SK-N-SH treated with all-trans-retinoic acid at 6 μM for 48 hours (cell line): ENCODE measurements around the gene KSR2.

Experiments
- ATAC-seq: fragments of 200-7000 bp; cut with Tn5 transposase; 3 replicates; pipeline ENCODE4 v1.9.1; 2020; ENCODE audit warnings: mild to moderate bottlenecking, moderate library complexity
- ARNTL ChIP-seq: fragments of 450-650 bp; formaldehyde crosslinking; IDR thresholded peaks from 2 replicates; pipeline ENCODE4 v1.5.0; 2020; ENCODE audit warnings: low read depth, mild to moderate bottlenecking, moderate library complexity, borderline replicate concordance
- BACH2 ChIP-seq: fragments of 250-450 bp; sonication (Bioruptor Pico); IDR thresholded peaks from 2 replicates; pipeline ENCODE4 v1.9.0; 2021; ENCODE audit warnings: mild to moderate bottlenecking, borderline replicate concordance
- CSDC2 ChIP-seq: fragments of 250-450 bp; sonication (Bioruptor Pico); IDR thresholded peaks from 2 replicates; pipeline ENCODE4 v1.5.0; 2020; ENCODE audit warnings: mild to moderate bottlenecking, moderate library complexity
- ESRRG ChIP-seq: fragments of 250-450 bp; sonication (Bioruptor Pico); IDR thresholded peaks from 2 replicates; pipeline ENCODE4 v1.6.1; 2021; ENCODE audit warnings: mild to moderate bottlenecking
- GLIS3 ChIP-seq: fragments of 250-450 bp; sonication (Bioruptor Pico); IDR thresholded peaks from 2 replicates; pipeline ENCODE4 v1.5.0; 2020; ENCODE audit warnings: mild to moderate bottlenecking, moderate library complexity
- ISL1 ChIP-seq: fragments of 250-450 bp; sonication (Bioruptor Pico); IDR thresholded peaks from 2 replicates; pipeline ENCODE4 v2.1.2; 2022; ENCODE audit warnings: mild to moderate bottlenecking, moderate library complexity
- OSR1 ChIP-seq: fragments of 250-450 bp; sonication (Bioruptor Pico); IDR thresholded peaks from 2 replicates; pipeline ENCODE4 v1.8.0; 2022; ENCODE audit warnings: moderate library complexity, mild to moderate bottlenecking, inconsistent platforms
- PPARA ChIP-seq: fragments of 250-450 bp; sonication (Bioruptor Pico); IDR thresholded peaks from 2 replicates; pipeline ENCODE4 v1.5.0; 2020; ENCODE audit warnings: mild to moderate bottlenecking, borderline replicate concordance
- RARB ChIP-seq: fragments of 250-450 bp; sonication (Bioruptor Pico); IDR thresholded peaks from 2 replicates; pipeline ENCODE4 v1.8.0; 2021; ENCODE audit warnings: mild to moderate bottlenecking, moderate library complexity
- SNAI2 ChIP-seq: fragments of 250-450 bp; sonication (Bioruptor Pico); IDR thresholded peaks from 2 replicates; pipeline ENCODE4 v1.5.0; 2020; ENCODE audit warnings: mild to moderate bottlenecking, moderate library complexity
- TCF4 ChIP-seq: fragments of 250-450 bp; sonication (Bioruptor Pico); IDR thresholded peaks from 2 replicates; pipeline ENCODE4 v1.8.0; 2021; ENCODE audit warnings: mild to moderate bottlenecking, moderate library complexity, borderline replicate concordance
- TOX ChIP-seq: fragments of 250-450 bp; sonication (Bioruptor Pico); IDR thresholded peaks from 2 replicates; pipeline ENCODE4 v1.8.0; 2021; ENCODE audit warnings: mild to moderate bottlenecking, moderate library complexity, borderline replicate concordance
- ZFP3 ChIP-seq: fragments of 250-450 bp; sonication (Bioruptor Pico); IDR thresholded peaks from 2 replicates; pipeline ENCODE4 v1.5.0; 2020; ENCODE audit warnings: mild to moderate bottlenecking, moderate library complexity
- ZNF70 ChIP-seq: fragments of 450-650 bp; formaldehyde crosslinking; IDR thresholded peaks from 2 replicates; pipeline ENCODE4 v1.5.0; 2020; ENCODE audit warnings: mild to moderate bottlenecking, moderate library complexity
- ZNF8 ChIP-seq: fragments of 450-650 bp; formaldehyde crosslinking; IDR thresholded peaks from 2 replicates; pipeline ENCODE4 v1.5.0; 2020; ENCODE audit warnings: mild to moderate bottlenecking, moderate library complexity
- TF ChIP-seq, protein P1 (sequence below): fragments of 250-450 bp; sonication (Bioruptor Pico); IDR thresholded peaks from 2 replicates; pipeline ENCODE4 v1.8.0; 2021; ENCODE audit warnings: low read depth, mild to moderate bottlenecking, moderate library complexity, borderline replicate concordance
- TF ChIP-seq, protein P2 (sequence below): fragments of 250-450 bp; sonication (Bioruptor Pico); IDR thresholded peaks from 2 replicates; pipeline ENCODE4 v1.5.1; 2020; ENCODE audit warnings: low read depth, mild to moderate bottlenecking, moderate library complexity
- TF ChIP-seq, protein P3 (sequence below): fragments of 250-450 bp; sonication (Bioruptor Pico); IDR thresholded peaks from 2 replicates; pipeline ENCODE4 v1.5.0; 2020; ENCODE audit warnings: mild to moderate bottlenecking, moderate library complexity
- TF ChIP-seq, protein P4 (sequence below): fragments of 250-450 bp; sonication (Bioruptor Pico); IDR thresholded peaks from 2 replicates; pipeline ENCODE4 v1.5.1; 2021; ENCODE audit warnings: mild to moderate bottlenecking, moderate library complexity
- TF ChIP-seq, protein P5 (sequence below): fragments of 250-450 bp; sonication (Bioruptor Pico); IDR thresholded peaks from 2 replicates; pipeline ENCODE4 v1.8.0; 2020; ENCODE audit warnings: mild to moderate bottlenecking, moderate library complexity, borderline replicate concordance

The KSR2 gene

DNA sequence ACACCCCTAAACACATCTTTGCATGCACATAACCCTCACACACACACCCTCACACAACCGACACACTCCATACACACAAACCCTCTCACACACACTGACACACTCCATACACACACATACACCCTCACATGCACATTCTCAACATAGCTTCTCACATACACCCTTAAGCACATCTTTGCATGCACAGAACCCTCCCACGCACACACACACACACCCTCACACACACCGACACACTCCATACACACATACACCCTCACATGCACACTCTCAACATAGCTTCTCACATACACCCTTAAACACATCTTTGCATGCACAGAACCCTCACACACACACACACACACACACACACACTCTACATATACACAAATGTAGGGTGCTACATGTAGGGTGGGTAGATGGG lies 534.9 kb downstream of the KSR2 start:
- no peak for ATAC-seq
- TF ChIP-seq, protein P1, sequence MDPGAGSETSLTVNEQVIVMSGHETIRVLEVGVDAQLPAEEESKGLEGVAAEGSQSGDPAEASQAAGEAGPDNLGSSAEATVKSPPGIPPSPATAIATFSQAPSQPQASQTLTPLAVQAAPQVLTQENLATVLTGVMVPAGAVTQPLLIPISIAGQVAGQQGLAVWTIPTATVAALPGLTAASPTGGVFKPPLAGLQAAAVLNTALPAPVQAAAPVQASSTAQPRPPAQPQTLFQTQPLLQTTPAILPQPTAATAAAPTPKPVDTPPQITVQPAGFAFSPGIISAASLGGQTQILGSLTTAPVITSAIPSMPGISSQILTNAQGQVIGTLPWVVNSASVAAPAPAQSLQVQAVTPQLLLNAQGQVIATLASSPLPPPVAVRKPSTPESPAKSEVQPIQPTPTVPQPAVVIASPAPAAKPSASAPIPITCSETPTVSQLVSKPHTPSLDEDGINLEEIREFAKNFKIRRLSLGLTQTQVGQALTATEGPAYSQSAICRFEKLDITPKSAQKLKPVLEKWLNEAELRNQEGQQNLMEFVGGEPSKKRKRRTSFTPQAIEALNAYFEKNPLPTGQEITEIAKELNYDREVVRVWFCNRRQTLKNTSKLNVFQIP (CRISPR knock-in tag) = no peak
- no peak for TF ChIP-seq TCF4 (CRISPR knock-in tag)
- no peak for TF ChIP-seq ZNF8 (CRISPR knock-in tag)
- no peak for TF ChIP-seq ISL1 (CRISPR knock-in tag)
- TF ChIP-seq, protein P2, sequence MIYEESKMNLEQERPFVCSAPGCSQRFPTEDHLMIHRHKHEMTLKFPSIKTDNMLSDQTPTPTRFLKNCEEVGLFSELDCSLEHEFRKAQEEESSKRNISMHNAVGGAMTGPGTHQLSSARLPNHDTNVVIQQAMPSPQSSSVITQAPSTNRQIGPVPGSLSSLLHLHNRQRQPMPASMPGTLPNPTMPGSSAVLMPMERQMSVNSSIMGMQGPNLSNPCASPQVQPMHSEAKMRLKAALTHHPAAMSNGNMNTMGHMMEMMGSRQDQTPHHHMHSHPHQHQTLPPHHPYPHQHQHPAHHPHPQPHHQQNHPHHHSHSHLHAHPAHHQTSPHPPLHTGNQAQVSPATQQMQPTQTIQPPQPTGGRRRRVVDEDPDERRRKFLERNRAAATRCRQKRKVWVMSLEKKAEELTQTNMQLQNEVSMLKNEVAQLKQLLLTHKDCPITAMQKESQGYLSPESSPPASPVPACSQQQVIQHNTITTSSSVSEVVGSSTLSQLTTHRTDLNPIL (CRISPR knock-in tag) = no peak
- TF ChIP-seq, protein P3, sequence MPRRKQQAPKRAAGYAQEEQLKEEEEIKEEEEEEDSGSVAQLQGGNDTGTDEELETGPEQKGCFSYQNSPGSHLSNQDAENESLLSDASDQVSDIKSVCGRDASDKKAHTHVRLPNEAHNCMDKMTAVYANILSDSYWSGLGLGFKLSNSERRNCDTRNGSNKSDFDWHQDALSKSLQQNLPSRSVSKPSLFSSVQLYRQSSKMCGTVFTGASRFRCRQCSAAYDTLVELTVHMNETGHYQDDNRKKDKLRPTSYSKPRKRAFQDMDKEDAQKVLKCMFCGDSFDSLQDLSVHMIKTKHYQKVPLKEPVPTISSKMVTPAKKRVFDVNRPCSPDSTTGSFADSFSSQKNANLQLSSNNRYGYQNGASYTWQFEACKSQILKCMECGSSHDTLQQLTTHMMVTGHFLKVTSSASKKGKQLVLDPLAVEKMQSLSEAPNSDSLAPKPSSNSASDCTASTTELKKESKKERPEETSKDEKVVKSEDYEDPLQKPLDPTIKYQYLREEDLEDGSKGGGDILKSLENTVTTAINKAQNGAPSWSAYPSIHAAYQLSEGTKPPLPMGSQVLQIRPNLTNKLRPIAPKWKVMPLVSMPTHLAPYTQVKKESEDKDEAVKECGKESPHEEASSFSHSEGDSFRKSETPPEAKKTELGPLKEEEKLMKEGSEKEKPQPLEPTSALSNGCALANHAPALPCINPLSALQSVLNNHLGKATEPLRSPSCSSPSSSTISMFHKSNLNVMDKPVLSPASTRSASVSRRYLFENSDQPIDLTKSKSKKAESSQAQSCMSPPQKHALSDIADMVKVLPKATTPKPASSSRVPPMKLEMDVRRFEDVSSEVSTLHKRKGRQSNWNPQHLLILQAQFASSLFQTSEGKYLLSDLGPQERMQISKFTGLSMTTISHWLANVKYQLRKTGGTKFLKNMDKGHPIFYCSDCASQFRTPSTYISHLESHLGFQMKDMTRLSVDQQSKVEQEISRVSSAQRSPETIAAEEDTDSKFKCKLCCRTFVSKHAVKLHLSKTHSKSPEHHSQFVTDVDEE = no peak
- TF ChIP-seq ARNTL = no peak

DNA sequence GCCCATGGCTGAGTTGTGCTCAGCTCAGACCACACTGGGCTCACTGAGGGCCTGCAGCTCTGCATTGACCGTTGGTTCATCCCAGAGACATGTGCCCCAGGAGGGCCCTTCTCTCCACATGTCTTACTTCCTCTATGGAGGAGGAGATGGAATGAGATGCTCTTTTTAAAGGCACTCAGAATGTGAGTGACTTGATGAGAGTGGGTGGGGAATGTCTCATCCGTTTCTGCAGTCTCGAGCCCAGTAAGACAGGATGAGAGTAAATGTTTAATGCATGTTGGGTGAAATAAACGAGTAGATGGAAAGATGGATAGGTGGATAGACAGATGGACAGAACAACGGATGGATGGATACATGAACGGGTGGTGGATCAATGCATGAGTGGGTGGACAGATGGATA lies 538.5 kb downstream of the KSR2 start:
- no peak for ATAC-seq

More for the DNA sequence above, 538.5 kb downstream of the KSR2 start:
- TF ChIP-seq, protein P2 (CRISPR knock-in tag) = no peak
- TF ChIP-seq RARB (CRISPR knock-in tag) (no peak), ZFP3 (CRISPR knock-in tag) (no peak), ESRRG (CRISPR knock-in tag) (no peak), TOX (CRISPR knock-in tag) (no peak), ZNF70 (CRISPR knock-in tag) (no peak), ZNF8 (CRISPR knock-in tag) (no peak), CSDC2 (no peak), SNAI2 (no peak), OSR1 (no peak), BACH2 (no peak), ISL1 (CRISPR knock-in tag) (no peak), PPARA (no peak), GLIS3 (CRISPR knock-in tag) (no peak)
- TF ChIP-seq, protein P4, sequence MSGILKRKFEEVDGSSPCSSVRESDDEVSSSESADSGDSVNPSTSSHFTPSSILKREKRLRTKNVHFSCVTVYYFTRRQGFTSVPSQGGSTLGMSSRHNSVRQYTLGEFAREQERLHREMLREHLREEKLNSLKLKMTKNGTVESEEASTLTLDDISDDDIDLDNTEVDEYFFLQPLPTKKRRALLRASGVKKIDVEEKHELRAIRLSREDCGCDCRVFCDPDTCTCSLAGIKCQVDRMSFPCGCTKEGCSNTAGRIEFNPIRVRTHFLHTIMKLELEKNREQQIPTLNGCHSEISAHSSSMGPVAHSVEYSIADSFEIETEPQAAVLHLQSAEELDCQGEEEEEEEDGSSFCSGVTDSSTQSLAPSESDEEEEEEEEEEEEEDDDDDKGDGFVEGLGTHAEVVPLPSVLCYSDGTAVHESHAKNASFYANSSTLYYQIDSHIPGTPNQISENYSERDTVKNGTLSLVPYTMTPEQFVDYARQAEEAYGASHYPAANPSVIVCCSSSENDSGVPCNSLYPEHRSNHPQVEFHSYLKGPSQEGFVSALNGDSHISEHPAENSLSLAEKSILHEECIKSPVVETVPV = no peak
- TF ChIP-seq, protein P1 (CRISPR knock-in tag) = no peak
- TF ChIP-seq, protein P5, sequence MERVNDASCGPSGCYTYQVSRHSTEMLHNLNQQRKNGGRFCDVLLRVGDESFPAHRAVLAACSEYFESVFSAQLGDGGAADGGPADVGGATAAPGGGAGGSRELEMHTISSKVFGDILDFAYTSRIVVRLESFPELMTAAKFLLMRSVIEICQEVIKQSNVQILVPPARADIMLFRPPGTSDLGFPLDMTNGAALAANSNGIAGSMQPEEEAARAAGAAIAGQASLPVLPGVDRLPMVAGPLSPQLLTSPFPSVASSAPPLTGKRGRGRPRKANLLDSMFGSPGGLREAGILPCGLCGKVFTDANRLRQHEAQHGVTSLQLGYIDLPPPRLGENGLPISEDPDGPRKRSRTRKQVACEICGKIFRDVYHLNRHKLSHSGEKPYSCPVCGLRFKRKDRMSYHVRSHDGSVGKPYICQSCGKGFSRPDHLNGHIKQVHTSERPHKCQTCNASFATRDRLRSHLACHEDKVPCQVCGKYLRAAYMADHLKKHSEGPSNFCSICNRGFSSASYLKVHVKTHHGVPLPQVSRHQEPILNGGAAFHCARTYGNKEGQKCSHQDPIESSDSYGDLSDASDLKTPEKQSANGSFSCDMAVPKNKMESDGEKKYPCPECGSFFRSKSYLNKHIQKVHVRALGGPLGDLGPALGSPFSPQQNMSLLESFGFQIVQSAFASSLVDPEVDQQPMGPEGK (CRISPR knock-in tag) = no peak
- TF ChIP-seq, protein P3 = no peak
